ENCODE measurements around the gene WRAP73.
A peak's percentile ranks its signal among the peaks of the same experiment; 100 is the strongest.
"Not testable (repeated sequence)": the region's sequence is repeated elsewhere in the genome, so short reads cannot be mapped to it uniquely, and the experiment has no call there.

The WRAP73 gene

DNA sequence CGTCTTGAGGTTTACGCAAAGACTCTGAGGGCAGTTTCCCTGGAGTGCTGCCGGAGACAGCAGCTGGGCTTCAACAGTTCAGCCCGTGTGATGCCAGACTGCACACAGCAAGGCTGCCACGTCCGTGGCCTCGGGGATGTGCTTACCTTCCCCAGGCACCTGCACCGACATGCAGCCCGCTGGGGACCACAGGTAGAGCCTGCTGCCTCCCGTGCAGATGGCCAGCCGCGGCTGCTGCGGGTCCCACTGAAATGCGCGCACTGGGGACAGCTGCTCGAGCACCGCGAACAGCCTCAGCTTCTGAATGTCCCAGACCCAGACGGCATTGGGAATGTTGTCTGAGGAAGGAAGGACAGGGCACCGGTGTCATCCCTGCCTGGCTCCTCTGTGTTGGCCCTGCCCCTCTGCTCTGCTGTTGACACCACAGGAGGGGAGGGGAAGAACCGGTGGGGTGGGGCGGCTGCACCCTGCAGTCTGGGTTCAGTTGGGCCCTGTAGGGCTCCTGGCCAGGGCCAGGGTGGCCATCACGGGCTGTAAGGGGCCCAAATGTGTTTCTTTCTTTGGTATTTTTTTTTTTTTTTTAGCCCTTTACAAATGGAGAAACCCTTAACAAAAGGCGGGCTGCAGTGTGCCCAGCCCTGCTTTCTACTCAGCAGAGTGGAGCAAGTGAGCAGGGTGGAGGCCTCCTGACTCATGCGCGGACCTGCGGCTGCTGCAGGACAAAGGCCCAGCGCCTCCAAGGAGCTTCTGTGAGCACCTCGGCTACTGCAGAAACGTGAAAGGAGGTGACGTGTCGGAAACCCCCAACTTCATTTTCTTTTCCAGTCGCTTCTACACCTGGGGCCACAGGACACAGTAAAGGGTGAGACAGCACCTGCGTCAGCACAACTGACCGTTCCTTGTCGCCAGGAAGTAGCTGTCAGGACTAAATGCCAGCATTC lies 18.3 kb downstream of the WRAP73 start:
- DNase-seq (ENCODE audit: low read depth in 2 of 2) = no peak

DNA sequence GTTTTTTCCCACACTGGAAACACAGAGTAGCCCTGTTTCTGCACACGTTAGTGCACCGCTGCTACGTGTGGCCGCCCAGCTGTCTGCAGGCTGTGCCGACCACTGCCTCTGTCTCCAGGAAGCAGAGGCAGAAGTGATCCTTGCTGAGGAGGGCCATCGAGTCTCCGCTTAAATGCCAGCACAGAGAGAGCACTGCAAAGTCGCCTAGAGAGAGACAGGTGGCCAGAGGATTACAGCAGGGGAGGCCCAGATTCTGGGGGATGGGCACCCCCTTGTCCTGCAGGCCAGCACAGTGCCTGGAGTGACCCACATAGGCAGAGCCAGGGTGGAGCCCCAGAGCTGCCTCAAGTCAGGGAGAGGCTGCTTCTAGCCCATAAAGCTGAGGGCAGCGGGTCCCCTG lies 19.0 kb downstream of the WRAP73 start:
- no peak for DNase-seq (ENCODE audit: low read depth in 2 of 2)

DNA sequence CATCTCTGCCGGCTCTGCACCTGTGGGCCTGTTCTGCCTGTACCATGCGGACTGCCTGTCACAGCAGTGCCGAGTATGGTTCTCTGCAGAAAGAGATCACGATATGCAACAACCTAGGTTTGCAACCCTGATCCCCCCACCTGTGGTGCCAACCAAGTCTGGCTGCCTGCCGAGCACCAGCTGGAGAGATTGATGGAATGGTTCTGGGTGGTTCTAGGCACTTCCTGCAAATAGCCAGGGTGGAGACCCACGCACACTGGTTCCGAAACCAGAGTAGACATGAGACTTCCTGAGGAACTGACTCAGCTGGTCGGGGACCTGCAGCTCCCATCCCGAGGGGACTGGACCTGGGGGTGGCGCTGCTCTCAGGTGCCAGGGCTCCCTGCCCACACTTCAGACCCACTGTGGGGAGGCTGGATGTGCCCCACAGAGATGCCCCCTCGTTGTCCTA lies 19.7 kb downstream of the WRAP73 start:
- no peak for DNase-seq (ENCODE audit: low read depth in 2 of 2)

DNA sequence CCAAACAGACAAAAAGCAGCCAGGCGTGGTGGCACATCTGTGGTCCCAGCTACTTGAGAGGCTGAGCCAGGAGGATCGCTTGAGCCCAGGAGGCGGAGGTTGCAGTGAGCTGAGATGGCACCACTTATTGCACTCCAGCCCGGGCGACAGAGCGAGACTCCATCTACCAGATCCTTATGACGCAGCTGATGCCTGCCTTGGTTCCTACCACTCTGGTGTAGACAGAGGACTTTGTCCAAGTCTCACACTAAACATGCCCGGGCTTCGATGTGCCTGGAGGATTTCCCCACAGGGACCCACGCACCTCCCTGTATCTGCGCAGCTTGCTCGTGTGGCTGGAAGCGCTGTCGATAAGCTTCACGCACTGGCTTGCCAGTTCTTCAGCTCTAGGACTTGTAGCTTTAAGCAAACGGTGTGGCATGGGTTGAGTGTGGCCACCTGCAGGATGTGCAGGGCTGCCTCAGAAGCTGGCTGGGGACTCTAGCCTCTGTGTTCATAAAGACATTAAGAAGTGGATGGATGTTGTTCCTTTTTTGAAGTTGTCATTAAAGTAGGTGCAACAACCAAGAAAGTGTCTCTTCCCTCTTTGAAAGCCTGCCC lies 20.2 kb downstream of the WRAP73 start:
- no peak for DNase-seq (ENCODE audit: low read depth in 2 of 2)

DNA sequence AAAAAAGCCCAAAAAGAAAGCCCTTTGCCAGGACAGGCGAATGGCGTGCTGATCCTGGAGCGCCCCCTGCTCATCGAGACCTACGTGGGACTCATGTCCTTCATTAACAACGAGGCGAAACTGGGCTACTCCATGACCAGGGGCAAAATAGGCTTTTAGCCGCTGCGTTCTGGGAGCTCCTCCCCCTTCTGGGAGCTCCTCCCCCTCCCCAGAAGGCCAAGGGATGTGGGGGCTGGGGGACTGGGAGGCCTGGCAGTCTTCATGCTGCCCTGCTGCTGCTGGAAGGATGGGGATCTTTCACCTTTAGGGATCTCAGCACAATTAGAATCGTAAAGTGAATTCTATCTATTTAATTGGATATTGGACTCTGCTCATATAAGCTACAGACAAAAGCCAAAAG lies 21.5 kb downstream of the WRAP73 start:
- DNase-seq (ENCODE audit: low read depth in 2 of 2) = no peak

DNA sequence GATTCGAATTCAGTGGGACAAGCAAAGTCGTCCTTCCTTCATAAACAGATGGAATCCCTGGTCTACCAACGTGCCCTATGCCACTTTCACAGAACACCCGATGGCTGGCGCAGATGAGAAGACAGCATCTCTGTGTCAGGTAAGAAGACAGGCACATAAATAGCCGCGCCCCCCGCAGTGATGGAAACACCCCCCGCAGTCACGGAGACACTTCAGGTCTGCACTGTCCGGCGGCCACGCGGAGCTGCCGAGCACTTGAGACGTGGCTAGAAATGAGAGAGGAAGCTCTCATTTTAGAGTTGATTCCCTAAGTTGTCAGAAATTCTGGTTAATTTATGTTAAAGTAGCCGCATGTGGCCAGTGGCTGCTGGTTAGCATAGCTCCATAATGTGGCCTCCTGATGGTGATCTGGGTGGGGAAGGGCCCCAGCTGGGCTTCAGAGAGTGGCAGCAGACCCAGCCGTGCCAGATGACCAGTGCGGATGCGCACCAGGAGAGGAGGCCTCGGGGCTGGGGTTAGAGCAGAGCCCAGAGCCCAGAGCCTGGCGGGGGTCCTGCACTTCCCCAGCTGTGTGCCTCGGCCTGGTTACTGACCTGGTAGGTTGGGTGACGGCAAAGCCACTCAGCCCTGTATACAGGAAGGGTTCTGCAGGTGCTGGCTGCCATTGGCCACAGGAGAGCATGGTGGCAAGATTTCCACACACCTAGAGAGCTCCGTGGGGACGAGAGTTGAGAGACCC lies 22.2 kb downstream of the WRAP73 start:
- no peak for DNase-seq (ENCODE audit: low read depth in 2 of 2)

DNA sequence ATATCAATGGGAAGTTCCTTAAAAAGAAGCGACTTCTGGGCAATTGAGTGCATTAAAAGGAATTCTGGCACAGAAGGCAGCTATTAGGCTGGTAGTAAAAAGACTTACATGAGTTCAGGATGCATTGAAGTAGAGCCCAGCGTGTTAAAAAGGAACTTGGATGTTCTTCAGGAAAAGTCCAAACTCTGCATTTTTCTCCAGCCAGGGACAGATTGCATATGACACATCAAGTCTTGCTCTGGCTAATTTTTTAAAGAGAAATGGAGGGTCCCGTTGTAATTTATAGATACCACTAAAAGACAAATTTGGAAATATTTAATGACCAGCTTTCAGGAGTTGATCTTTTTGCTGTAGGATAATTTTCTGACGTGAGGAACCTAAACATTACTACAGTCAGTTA lies 23.9 kb downstream of the WRAP73 start:
- DNase-seq (ENCODE audit: low read depth in 2 of 2) = no peak

DNA sequence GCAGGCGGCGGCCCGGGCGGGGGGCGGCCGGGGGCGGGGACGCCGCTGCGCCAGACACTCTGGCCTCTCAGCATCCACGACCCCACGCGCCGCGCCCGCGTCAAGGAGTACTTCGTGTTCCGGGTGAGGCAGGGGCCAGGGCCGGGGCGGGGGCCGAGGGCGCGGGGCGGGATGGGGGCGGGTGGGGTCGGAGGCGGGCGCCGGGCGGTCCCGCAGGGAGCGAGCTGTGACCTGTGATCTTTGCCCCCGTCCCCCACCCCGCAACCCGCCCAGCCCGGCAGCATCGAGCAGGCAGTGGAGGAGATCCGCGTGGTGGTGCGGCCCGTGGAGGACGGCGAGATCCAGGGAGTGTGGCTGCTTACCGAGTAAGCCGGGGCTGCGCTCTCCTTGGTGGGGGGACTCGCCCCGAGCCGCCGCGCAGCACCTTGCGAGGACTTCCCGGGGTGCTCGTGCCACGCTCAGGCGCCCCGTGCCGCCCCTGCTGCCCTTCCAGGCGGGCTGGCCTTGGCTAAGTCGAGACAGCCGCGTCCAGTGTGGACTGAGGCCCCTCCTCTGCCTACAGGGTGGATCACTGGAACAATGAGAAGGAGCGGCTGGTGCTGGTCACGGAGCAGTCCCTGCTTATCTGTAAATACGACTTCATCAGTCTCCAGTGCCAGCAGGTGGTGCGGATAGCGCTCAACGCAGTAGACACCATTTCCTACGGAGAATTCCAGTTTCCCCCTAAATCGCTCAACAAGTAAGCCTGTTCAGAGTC lies 24.6 kb downstream of the WRAP73 start:
- DNase-seq (ENCODE audit: low read depth in 2 of 2) = no peak

DNA sequence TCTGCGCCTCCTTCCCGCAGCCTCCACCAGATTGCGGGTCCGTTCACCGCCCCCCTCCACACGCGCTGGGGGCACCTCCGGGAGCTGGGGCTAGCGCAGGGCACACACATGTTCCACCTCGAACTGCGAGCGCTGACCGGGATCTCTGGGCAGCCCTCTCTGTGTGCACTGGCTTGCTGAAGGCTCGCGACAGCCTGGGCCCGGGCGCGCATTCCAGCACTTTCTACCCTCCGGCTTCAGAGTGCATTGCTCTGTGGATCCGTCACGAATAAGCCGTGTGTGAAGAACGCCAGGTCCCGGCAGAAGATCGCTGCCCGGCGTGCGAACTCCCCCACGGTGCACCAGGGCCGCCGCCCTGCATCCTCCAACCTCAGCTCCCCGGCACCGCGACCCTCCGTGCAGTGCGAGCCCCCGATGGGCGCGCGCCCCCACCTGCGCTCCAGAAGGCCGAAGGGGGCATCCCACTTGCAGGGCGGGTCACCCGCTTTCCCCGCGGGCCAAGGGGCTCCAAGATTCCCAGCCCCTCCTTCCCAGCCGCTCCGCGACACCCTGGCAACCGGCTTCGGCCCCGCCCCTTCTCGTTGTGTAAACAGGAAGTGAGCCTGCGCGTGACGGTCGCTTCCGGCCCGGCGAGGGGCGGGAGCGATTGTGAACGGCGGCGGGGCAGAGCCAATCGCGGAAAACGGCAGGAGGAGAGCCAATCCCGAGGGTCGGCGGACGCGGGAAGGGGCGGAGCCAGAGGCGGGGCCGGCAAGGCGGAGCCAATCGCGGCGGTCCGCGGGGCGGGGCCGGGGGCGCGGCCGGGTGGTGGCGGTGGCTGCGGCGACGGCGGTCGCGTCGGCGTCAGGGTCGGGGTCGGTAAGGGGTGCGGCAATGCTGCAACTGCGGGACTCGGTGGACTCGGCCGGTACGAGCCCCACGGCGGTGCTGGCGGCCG lies 25.4 kb downstream of the WRAP73 start, which contains the start of gene TPRG1L:
TPRG1L (plus strand) TSS at position 816 of the 937 bp plus-strand sequence; CDS start at position 874, 58 bp downstream.
- DNase-seq (ENCODE audit: low read depth in 2 of 2) = peak; percentile 95 to 97

DNA sequence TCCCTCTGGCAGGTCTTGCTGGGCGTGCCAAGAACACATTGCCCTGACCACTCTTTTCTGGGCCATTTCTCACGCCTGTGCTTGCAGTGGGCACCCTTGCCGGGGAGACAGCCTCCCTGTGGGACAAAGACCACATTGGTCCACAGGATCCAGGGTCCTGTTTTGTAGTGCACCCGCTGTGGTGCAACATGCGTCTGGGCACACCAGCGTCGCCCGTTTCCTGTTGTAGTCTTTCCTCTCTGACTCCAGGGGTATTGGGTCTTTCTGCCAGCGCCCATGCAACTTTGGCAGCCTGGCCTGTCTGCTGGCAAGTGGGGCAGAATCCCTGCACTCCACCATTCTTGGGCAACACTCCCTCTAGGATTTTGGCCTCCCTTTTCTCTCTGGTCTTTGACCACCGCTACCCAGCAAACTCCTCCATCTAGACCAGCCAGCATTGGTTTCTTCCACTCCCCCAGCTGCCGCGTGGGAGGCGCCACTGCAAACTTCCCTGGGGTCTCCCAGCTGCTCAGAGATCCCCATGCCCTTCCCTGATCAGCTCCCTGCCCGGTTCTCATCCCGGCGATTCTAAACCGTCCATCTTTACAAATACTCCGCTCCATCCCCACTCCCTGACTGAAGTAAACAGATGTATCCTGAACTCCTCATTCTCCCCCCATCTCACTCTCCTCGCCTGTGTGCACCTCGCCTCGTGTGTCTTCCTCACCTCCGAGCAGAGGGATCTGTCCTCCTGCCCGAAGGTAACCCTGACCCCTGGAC lies 26.3 kb downstream of the WRAP73 start:
- DNase-seq (ENCODE audit: low read depth in 2 of 2) = no peak

DNA sequence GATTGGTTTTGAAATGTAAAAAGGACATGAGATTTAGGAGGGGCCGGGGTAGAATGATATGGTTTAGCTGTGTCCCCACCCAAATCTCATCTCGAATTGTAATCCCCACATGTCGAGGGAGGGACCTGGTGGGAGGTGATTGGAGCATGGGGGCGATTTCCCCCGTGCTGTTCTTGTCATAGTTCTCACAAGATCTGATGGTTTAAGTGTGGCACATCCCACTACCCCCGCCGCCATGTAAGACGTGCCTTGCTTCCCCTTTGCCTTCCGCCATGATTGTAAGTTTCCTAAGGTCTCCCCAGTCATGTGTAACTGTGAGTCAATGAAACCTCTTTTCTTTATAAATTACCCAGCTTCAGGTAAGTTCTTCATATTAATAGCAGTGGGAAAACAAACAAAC lies 27.8 kb downstream of the WRAP73 start:
- not testable (repeated sequence) for DNase-seq (ENCODE audit: low read depth in 2 of 2)

DNA sequence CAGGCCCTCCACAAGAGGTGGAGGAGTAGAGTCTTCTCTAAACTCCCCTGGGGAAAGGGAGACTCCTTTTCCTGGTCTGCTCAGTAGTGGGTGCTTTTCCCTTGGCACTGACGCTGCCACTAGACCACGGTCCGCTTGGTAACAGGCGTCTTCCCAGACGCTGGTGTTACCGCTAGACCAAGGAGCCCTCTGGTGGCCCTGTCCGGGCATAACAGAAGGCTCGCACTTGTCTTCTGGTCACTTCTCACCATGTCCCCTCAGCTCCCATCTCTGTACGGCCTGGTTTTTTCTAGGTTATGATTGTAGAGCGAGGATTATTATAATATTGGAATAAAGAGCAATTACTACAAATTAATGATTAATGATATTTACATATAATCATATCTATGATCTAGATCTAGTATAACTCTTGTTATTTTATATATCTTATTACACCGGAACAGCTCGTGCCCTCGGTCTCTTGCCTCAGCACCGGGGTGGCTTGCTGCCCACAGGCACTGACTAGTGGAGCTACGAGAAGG lies 28.7 kb downstream of the WRAP73 start:
- DNase-seq (ENCODE audit: low read depth in 2 of 2) = not testable (repeated sequence)

DNA sequence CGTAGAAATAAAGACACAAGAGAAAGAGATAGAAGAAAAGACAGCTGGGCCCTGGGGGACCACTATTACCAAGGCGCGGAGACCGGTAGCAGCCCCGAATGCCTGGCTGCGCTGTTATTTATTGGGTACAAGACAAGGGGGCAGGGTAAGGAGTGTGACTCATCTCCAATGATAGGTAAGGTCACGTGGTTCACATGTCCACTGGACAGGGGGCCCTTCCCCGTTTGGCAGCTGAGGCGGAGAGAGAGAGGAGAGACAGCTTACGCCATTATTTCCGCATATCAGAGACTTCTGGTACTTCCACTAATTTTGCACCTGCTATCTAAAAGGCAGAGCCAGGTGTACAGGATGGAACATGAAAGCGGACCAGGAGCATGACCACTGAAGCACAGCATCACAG lies 29.2 kb downstream of the WRAP73 start:
- no peak for DNase-seq (ENCODE audit: low read depth in 2 of 2)

DNA sequence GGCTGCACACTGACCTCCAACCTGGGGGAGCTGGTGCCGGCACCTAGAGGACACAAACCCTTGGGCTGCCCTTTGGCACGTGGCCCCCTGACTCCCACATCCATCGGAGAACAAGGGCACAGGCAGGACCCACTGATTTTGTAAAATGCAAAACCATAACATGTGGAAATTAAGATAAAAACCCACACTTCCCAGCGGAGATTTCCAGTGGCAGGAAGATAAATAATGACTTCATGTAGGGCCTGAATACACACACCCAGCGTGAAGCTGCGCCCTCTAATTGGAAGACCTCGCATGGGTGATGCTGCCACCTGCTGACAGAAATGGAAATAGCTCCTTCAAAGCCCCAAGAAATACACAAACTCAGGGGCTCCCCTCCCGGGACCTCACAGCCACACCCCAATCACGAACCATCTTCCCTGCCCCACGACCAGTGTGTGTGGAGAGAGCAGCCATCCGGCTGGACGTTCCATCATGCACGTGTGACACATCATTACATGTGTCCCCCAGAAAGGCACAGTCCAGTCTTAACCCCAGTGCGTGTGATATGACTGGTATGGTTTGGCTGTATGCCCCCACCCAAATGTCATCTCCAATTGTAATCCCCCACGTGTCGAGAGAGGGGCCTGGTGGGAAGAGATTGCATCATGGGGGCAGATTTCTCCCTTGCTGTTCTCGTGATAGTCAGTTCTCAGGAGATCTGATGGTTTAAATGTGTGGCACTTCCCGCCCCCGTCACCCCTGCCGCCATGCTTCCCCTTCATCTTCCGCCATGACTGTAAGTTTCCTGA lies 30.8 kb downstream of the WRAP73 start:
- DNase-seq (ENCODE audit: low read depth in 2 of 2) = peak; percentile 49 to 71

DNA sequence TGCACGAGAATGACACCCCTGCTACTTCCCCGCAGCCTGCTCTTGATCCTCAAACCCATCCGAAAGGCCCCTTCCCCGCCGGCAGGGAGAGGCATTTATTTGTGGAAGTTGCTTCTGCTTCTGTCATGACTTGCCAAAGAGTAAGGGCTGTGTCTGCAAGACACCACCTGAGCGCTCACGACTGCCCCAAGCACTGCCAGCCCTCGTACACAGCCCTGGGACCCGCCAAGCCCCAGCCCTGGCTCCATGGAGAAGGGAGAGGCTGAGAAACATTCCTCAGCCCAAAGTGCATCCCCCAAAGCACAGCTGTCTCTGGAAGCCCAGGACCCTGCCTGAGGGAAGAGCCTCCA lies 31.4 kb downstream of the WRAP73 start:
- DNase-seq (ENCODE audit: low read depth in 2 of 2) = no peak

DNA sequence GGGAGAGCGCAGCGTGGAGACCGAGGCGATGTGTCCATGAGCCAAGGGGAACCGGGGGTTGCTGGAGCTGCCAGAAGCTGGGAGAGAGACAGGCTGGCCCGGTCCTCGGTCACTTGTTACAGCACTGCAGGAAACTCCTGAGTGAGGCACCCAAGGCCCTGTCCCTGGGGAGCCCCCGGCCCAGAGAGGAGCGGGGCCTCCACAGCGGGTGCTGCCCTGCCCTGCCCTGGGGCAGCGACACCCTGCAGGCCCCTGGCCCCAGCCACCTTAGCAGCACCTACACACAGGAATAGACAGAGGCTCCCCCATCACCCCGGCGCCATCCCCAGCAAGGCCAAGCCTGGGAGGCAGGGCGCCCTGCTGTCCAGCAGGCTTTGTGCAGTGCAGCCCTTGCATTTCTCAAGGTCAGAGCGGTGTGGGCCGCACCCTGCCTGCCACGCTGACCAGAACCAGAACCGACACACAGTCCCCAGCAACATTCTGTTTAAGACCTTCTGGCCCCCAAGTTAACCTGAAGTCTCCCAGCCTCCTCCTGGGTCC lies 32.0 kb downstream of the WRAP73 start:
- no peak for DNase-seq (ENCODE audit: low read depth in 2 of 2)

DNA sequence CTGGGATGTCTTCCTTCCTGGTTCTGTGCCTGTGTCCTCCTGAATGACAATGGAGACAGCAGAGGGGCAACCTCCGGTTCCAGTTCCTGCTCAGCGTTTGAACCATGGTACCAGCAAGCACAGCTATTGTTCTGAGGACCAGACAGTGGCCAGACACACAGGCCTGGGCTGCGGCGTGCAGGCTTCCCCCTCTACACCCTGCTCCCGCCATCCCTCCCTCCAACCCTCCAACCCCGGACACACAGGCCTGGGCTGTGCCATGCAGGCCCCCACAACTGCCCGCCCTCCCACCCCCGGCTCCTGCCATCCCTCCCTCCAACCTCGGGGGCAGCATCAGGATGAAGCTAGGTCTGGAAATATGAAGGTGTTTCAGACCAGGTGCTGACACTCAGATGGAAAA lies 33.0 kb downstream of the WRAP73 start:
- DNase-seq (ENCODE audit: low read depth in 2 of 2) = no peak

Data from stimulated activated CD4-positive, alpha-beta T cell treated with anti-CD3 and anti-CD28 coated beads, Interleukin-12 subunit alpha, Interleukin-12 subunit beta, amount 100 ng/mL, for 24 hours (primary cell).